ENCODE measurements around the gene USB1.

- TF ChIP-seq EZH2phosphoT487 (IDR thresholded peaks at IDR 0.05; ENCODE audit: borderline replicate concordance, low read length): no peak
- no peak for TF ChIP-seq CTCF (conservative IDR thresholded peaks at IDR 0.05; ENCODE audit: low read depth, low read length)
- TF ChIP-seq EZH2 (IDR thresholded peaks at IDR 0.05; ENCODE audit: low read length, unreplicated experiment): no peak
Measured at GRCh38 chr16:58027916-58028455, 26.8 kb downstream of the USB1 start.
